Kidney tubule cell (primary cell): ENCODE measurements around the gene CERS2.

Source experiments
- DNase-seq: peaks from one replicate; pipeline ENCODE4 v3.0.0-alpha.2; 2018; ENCODE audit warnings: low spot score

Gene CERS2, protein sequence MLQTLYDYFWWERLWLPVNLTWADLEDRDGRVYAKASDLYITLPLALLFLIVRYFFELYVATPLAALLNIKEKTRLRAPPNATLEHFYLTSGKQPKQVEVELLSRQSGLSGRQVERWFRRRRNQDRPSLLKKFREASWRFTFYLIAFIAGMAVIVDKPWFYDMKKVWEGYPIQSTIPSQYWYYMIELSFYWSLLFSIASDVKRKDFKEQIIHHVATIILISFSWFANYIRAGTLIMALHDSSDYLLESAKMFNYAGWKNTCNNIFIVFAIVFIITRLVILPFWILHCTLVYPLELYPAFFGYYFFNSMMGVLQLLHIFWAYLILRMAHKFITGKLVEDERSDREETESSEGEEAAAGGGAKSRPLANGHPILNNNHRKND

DNA sequence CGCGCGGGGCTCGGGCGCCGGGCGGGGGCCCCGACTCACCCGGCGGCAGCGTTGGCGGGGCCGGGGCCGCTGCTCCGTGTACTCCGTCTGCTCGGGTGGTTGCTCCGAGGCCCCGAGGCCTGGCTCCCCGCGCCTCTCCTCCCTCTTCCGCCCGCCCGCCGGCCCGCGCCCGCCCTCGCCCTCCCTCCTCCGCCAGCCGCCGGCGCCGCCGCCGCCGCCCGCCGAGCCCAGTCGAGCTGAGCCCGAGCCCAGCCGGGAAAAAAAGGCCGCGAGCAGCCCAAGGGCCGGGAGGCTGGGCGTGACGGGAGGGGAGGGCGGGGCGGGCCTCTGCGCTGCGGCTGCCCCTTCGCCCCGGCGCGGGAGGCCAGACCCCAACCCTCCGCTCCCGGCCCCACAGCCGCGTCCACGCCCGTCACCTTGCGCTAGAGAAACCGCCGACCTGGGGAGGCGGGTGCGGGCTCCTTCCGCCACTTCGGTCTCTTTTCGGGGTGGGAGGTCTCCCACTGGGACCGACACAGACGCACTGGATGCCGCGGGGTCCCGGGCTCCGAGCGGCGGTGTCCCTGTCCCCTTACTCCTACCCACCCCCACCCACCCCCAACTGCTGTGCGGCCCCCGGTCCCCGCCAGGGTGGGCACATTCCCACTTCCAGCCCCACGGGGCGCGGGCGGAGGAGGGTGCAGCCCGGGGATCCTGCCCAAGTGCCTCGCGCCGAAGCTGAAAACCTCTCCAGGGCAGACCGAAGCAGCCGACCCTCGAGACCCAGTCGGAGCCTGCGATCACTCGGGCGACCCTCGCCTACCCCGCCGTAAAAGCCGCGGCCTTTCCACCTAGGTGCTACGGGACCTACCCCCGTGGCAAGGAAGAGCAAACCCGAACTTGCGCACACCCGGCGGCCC lies at the start of gene CERS2:
TSS of gene CERS2 (minus strand) at position 256 of the 899 bp plus-strand sequence. CDS start 5,745 bp downstream, outside the sequence.
- peak; percentile 85 for DNase-seq

DNA sequence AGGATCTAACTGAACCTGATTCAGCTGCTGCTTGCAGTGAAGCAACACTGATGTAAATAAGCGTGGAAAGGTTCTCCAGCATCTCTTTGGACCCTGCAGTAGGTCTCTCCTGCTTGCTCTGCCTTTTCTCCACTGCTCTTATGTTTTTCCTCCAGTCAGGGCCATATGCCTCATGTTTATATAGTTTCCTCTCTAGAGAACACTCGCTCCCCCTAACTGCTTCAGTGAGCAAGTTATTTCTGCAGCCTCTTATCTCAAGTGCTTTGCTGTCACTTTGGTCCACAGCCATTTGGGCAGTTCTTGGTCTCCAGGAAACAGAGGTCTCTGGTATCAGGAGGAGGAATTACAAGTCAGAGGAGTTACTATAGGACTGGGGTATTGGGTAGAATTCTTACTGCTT lies 38.9 kb upstream of the CERS2 start:
- no peak for DNase-seq

DNA sequence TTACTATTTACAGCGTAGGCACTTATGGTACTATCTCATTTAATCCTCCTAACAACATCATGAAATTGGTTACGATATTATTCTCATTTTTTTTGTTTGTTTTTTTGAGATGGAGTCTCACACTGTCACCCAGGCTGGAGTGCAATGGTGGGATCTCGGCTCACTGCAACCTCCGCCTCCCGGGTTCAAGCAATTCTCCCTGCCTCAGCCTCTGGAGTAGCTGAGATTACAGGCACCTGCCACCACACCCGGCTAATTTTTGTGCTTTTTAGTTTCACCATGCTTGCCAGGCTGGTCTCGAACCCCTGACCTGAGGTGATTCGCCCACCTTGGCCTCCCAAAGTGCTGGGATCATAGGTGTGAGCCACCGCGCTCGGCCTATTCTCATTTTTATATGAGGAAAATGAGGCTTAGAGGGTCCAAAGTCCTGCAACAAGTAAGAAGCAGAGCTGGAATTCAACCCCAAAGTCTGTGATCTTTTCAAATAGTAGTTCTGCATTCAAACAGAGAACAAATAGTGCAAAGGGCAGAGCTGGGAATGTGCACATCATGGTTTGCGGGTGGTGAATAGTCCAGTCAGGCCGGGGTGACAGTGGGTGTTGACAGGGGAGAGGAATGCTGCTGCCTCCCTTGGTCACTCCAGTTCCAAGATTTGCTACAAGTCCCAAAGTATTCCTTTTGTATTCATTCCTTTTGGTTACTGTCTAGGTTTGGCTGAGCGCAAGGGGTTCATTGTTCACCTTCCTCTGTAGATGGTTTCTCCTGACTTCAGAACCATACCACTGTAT lies 38.2 kb upstream of the CERS2 start:
- DNase-seq = no peak

DNA sequence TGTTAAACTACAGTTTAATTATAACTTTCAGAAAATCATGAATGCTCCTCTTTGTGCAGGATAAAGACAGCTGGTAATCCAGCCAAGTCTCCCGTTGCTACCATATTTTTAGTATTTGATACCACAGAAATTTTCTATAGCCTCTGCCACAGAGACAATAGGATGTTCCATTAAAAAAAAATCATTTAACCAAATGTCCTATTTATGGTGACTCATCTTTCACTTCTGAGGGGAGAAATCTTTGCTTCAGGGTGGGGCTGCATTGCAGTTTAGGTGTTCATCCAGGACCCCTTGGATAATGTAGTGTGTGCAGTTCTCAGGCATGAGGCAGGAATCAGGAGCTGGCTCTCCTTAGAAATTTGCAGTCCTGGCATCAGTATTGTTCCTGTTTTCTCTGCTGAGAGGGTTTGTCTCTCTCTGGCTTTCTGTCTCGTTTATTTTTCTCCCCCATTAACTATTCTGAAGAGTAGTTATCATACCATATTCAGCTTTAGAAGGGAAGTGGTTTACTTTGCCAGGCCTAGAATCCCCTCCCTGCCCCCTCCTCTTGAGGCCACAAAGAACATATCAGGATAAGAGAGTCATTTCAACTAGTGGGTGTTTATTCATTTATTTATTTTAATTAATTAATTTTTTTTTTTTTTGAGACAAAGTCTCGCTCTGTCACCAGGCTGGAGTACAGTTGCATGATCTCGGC lies 36.7 kb upstream of the CERS2 start:
- no peak for DNase-seq

DNA sequence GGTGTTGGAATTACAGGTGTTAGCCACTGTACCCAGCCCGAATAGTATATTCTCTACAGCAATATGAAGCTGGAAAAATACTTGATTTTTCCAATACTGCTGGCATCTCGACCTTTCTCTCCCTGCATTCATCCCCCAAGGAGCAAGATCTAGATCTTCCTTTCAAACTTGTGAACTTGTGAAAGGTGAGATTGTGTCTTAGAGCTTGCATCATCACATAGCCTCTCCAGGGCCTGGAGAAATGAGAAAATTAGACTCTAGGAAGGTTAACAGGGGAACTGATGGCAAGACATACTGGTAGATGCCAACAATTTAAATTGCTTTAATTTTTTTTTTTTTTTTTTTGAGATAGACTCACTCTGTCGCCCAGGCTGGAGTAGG lies 35.7 kb upstream of the CERS2 start:
- no peak for DNase-seq

DNA sequence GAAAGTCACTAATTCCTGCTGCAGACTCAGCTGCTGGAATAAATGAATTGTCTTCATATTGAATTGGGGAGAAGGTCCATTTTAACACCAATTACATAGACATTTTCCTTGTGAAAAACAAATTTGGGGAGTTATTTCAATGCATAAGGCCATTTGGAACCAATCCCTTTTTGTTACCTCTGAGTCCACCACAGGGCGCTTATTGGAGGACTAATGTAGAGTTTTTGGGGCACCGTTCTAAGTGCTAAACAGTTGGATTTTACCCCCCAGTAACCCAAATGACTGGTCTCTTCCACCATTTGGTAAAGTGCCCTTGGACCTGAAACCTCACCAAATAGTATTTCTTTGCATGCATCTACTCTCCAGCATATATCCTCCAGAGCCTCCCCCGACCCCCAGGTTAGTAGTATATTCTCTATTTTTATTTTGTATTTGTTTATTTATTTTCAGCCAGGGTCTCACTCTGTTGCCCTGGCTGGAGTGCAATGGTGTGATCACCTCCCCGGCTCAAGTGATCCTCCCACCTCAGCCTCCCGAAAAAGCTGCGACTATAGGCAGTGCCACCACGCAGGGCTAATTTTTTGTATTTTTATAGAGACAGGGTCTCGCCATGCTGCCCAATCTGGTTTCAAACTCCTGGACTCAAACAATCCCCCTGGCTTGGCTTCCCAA lies 35.2 kb upstream of the CERS2 start:
- no peak for DNase-seq

DNA sequence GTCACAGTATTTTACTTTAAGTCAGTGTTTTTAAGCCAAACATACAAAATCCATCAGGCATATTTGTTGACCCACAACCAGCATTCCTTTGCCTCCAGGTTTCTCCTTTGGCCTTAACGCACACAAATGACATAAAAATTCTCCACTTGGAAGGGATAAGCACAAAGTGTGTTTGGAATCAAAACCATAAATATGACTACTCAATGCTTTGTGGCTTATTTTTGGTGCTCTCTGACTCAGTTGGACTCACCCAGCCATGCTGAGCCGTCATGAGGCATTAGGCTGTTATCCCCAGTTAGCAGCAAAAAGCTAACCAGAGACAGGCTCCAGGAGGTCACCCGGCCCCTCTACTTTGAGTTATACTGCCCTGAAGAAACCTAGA lies 34.6 kb upstream of the CERS2 start:
- DNase-seq = peak; percentile 72

DNA sequence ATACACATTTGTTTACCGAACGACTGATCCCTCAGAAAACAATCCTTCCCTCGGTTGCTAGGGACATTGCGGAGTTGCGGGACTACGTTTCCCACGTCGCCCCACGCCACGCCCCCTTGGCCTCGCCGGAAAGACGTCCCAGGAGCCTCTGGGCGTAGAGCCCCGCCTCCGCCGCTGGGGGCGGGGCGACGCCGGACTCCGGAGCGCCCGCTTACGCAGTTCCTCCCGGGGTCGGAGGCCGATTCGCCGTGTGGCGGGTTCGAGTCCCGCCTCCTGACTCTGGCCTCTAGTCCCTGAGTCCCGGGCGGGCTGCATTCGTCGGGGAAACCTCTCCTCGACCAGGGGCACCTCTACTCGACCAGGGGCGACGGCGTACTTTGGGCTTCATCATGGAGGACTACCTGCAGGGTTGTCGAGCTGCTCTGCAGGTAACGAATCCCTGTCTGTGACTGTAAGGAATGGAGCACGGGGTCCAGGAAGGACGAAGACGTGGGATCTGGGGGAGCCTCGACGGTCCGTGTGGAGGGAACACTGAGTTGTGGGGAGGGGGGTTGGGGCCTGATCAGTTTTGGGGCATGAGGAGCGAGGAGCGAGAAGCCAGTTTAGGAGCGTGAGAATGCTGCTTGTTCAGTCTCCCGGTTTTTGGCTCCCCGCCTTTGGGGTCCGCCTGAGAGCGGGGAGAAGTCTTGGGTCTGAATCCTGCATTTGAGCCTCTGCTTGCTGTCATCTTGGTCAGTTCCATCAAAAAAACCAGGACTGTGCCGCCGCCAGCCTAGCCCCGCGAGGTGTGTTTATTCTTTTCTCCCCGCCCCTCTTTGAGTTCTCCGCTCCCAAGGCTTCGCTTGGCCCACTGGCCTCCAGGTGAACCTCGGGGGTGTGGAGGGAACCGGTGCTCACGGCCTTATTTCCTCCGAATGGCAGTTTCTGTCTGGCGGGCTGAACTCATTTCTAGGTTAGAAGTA lies 33.9 kb upstream of the CERS2 start, which contains the start of gene PRUNE1:
TSS of gene PRUNE1 (plus strand) at position 206 of the 962 bp plus-strand sequence. CDS start at position 390, 184 bp downstream.
- peak; percentile 98 for DNase-seq

DNA sequence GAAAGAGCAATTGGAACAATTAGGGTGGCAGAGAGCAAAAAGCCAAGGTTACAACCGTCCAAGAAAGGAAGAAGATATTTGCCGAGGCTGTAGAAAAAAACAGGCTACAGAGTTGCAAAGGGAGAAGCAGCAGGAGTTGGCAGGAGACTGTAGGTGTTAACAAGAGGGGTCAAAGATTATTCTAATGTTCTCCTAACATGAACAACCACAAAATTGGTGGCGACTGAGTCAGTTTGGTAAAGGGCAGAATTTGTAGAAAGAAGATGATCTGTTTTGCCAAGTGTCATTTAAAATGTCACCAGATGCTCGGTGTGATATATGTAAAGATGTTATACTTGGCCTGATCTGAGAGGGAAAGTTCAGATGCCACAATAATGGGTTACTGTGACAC lies 33.2 kb upstream of the CERS2 start:
- DNase-seq = no peak

DNA sequence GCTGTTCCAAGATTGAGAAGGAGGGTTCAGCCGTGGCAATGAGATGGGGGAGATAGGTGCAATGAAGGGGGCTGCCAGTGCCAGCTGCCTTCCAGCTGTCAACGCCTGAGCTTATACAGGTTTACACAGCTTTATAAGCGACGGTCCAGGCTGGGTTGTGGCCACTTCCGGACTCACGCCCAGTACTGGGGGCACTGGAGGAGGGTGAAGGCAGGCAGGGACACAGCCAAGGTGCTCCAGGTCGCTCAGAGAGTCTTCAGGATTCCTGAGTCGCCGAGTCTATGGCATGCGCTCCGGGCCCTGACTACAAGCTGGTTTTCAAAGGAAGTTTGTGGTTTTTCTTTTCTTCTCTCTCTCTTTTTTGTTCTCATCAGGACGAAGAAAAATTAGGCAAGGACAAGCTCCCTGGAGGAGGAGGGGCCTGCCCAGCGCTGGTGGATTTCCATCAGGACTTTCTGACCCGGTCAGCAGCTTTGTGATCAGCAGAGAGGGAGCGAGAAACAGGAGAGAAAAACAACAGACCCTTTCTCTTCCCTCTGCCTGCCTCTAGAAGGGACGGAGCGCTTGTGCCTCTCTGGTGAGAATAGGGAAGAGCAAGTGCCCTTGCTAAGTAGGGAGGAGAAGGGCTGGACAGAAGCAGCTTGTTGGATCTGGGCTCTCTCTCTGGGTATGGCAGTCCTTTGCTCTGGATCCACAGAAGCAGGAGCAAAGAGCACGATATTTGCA lies 31.9 kb upstream of the CERS2 start, which contains the start of gene MINDY1:
TSS of gene MINDY1 (minus strand) at position 576 of the 726 bp plus-strand sequence. CDS start 4,285 bp downstream, outside the sequence.
- DNase-seq = peak; percentile 90

DNA sequence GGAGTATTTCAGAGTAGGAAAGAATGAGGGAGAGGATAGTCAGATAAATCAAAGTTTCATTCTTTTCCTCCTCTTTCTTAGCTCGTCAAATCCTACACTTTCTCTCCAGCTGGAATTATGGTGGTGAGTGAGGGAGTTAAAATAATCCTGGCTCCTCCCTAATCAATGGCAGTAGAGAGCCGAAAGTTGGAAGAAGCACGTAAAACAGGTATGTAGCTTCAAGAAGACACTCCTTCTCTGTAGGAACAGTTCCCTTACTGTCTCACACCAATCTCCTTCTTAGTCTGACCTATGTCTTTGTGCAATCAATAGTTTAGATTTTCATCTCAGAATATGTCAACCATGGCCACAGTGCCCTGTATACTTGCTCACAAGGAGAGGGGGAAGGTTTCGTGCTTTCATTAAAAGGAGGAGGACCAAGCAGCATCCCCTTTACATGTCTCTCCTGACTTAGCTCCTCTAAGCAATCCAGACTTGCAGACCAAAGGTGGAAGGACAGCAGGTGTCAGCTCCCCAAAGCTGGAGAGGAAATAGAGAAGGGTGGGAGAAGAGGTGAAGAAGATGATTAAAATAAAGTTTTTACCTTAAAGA lies 31.2 kb upstream of the CERS2 start:
- no peak for DNase-seq

DNA sequence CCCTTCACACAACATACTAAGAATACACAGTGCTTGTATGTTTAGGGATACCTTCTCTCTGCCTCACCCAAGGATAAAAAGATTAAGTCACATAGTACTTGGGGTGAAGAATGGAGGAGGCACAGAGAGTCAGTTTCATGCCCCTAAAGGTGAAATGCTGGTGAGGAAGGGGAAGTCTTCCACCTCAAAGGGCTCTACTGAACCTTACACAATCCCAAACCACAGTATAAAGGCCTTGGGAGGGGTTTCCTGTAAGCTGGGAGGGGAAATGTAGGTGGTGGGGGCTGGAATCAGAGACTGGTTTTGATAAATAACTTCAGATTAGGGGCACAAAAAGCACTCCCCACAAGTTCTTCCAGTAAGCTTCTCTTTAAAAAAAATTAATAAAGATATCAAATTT lies 28.5 kb upstream of the CERS2 start:
- no peak for DNase-seq

DNA sequence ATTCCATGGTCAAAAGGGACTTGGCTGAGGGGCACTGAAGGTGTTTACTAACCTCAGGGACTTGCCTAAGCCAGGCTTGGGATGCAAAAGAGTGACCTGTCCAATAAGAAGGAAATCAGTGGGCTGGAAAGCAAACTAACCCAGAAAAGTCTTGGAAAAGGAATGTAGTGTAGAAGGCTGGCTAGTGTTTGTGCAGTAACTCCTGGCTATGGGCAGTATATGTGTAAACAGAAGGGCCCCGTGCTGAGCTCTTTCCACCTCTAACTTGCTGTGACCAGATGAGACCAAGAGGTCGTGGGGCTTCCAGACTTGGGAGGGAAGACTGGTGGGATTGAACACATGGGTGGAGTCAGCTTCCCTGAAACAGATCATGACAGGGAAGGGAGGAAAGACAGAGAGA lies 28.0 kb upstream of the CERS2 start:
- DNase-seq = peak; percentile 33

DNA sequence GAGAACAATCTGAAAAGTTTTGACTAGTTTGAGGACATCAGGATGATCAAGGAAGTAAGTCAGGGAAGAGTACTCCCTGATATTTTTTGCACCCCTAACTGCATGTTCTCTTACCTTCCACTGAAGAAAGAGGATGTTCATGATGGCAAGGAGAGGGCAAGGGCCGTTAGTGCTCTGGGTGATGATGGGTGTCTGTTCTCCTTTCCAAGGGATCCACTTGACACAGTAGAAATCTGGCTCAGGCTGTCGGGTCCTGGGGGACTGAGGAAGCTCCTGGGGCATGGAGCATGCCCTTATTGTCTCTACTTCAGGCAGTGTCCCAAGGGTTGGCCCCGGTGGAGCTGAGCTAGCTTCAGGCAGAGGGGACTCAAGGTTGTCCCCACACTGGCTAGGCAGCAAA lies 27.4 kb upstream of the CERS2 start:
- no peak for DNase-seq

DNA sequence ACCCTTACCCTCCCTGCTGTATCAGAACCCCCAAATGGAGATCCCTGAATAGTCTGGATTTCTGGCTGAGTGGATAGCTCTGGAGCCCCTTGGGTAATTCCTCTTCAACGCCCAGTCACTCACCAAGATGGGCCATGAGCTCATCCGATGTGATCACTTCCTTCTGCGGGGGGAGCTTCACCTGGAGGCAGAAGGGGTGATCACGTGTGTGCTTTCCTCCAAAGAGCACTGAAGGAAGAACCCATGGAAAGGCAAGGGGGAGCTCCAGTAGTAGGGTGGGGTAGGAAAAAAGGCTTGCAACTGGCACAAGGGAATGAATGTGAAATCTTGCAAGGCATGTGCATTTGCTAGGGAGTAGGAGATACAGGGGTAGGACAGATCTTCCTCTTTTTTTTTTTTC lies 27.0 kb upstream of the CERS2 start:
- DNase-seq = peak; percentile 43

DNA sequence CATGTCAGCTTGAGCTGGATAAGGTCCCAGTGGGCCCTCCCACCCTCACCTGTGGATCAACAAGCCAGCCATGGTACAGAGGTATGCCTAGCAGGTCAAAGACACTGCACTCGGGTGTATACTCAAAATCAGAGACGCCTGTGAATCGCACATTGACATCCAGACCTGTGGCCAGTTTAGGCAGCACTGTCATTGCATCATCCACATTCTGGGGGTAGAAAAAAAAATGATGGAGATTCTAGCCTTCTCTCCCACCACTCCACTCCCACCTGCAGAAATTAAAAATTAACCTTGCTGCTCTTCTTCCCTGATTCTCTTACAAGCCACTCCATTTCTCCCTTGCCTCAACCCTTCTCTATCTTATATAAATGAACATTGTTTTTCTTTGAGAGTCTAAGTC lies 25.8 kb upstream of the CERS2 start:
- no peak for DNase-seq

DNA sequence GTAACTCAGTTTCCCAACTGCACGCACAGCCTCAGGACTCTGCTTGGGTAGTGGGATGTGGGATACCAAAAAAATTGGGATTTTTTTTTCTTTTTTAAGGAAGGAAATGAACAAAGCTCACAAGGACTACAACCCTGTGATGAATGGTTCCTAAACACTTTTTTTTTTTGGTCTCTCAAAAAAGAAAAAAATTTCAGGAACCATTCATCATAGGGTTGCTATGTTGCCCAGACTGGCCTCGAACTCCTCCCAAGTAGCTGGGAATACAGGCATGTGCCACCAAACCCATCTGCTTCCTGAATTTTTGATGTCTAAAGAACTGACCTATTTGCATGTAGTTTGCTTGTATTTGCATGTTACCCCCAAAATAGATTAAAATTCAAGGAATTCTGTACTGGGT lies 25.3 kb upstream of the CERS2 start:
- DNase-seq = no peak

DNA sequence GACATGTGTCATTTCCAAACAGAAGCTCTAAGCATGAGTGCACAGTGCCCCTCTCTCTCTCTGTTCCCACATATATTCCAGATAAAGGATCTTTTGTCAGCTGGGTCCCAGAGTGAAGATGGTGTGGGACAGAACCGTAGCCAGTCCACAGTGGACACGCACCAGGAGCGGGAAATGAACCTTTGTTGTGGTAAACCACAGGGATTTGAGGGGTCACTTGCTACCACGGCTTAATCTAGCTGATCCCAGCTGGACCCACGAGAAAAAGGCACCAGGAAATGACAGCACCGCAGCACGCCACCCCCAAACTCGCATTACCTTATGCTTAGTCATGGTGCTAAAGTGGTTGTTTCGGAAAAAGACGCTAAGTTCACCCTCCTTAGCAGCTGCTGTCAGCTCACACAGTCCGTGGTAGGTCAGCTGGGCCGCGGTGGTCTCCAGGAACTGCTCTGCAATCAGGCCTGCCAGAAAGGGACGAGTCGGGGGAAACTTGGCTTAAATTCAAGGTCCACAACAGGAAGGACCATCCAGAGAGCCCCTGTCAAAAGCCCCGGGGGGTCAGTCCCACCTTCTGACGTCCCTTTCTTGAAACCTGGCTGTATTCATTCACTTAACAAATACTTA lies 24.5 kb upstream of the CERS2 start:
- DNase-seq = no peak
